AG04450 (cell line): Measurements from ENCODE around the gene NTM. TPM values are rescaled to one million over a fixed set of nuclear protein-coding genes. Genes with fewer than 3 reads are reported as not detected.

ENCODE experiments used
- CTCF ChIA-PET: fragments of 300-600, 350-600 bp; formaldehyde crosslinking; extraction: SDS; loops from one replicate; lab custom pipeline; 2022; ENCODE audit warnings: antibody characterized with exemption, inconsistent platforms; lab: Charles Lee
- POLR2A ChIA-PET: fragments of 350-600 bp; formaldehyde crosslinking; extraction: SDS; loops from one replicate; lab custom pipeline; 2021; ENCODE audit warnings: antibody characterized with exemption, inconsistent platforms; lab: Yijun Ruan, JAX
- DNase-seq: peaks from one replicate; pipeline ENCODE4 v3.0.0-alpha.2; 2011; ENCODE audit warnings: low read depth, low spot score
- H3K27ac ChIP-seq: one replicate; pipeline ENCODE4 v1.5.1; 2012; ENCODE audit warnings: low read depth, low read length, control low read depth
- H3K27me3 ChIP-seq: one replicate; pipeline ENCODE4 v1.6.0; 2012; ENCODE audit warnings: low read length; ENCODE audit not compliant: control insufficient read depth, insufficient read depth
- H3K4me3 ChIP-seq: 2 replicates; pipeline ENCODE4 v1.5.1; 2011; ENCODE audit warnings: mild to moderate bottlenecking, low read depth, low read length, control low read depth
- H3K9me3 ChIP-seq: 2 replicates; pipeline ENCODE4 v1.5.1; 2012; ENCODE audit warnings: low read length; ENCODE audit not compliant: control insufficient read depth, insufficient read depth
- CTCF ChIP-seq: IDR thresholded peaks from 2 replicates; pipeline ENCODE4 v1.5.1; 2011; ENCODE audit warnings: low read depth, low read length, control low read depth, inconsistent platforms
- polyA plus RNA-seq: library from polyadenylated mRNA; depleted of rRNA; stranded (reverse); fragments of >200 nt; gene quantifications from 2 replicates; pipeline ENCODE4 v1.2.3, GENCODE V29; 2011

NTM gene
- polyA plus RNA-seq, 1 experiment, result 26.9 TPM

GRCh38 chr11:131880316-131880715 is 509.9 kb downstream of the NTM start:
- Histone ChIP-seq H3K9me3 (no peaks in the 10 kb centered on the region), H3K27ac (no peak overlapping the region), H3K27me3 (no peaks in the 10 kb centered on the region), H3K4me3 (no peak overlapping the region)
- DNase-seq, result no peak
- ChIA-PET CTCF (interaction anchor here (1.1 kb wide), 1 partner anchor 12 kb away, joined by 3 read pairs; no protein-coding TSS in a partner anchor), POLR2A (no interaction called here)
- no peak for TF ChIP-seq CTCF

GRCh38 chr11:131880976-131881375 is 510.6 kb downstream of the NTM start:
- ChIA-PET POLR2A (no interaction called here), CTCF (interaction anchor here (0.9 kb wide), 1 partner anchor 13 kb away, joined by 4 read pairs; no protein-coding TSS in a partner anchor)
- Histone ChIP-seq H3K27me3 (no peaks in the 10 kb centered on the region), H3K27ac (no peak overlapping the region), H3K4me3 (no peak overlapping the region), H3K9me3 (no peaks in the 10 kb centered on the region)
- no peak for TF ChIP-seq CTCF
- no peak for DNase-seq

- ChIA-PET POLR2A (no interaction called here), CTCF (interaction anchor here (0.7 to 1.8 kb wide), 4 partner anchors 10 to 243 kb away, joined by 3 to 6 read pairs (median 4); no protein-coding TSS in a partner anchor)
- no peaks in the 10 kb centered on the region for H3K9me3 ChIP-seq
- H3K4me3 ChIP-seq, result no peak overlapping the region
- no peak overlapping the region for H3K27ac ChIP-seq
- DNase-seq, result no peak
- H3K27me3 ChIP-seq, result no peaks in the 10 kb centered on the region
- no peak for TF ChIP-seq CTCF
Measured at GRCh38 chr11:131883332-131883731, 512.9 kb downstream of the NTM start.

GRCh38 chr11:131884461-131885073 is 514.2 kb downstream of the NTM start:
- H3K4me3 ChIP-seq, result no peak overlapping the region
- no peak overlapping the region for H3K27ac ChIP-seq
- DNase-seq, result no peak
- H3K9me3 ChIP-seq, result no peaks in the 10 kb centered on the region
- ChIA-PET POLR2A (no interaction called here), CTCF (interaction anchor here (0.7 to 1.8 kb wide), 6 partner anchors 11 to 242 kb away, joined by 3 to 6 read pairs (median 3); no protein-coding TSS in a partner anchor)
- H3K27me3 ChIP-seq, result no peaks in the 10 kb centered on the region
- TF ChIP-seq CTCF, result no peak

GRCh38 chr11:131885431-131885830 is 515.0 kb downstream of the NTM start:
- Histone ChIP-seq H3K4me3 (no peak overlapping the region), H3K9me3 (no peaks in the 10 kb centered on the region), H3K27me3 (no peaks in the 10 kb centered on the region), H3K27ac (no peak overlapping the region)
- DNase-seq, result no peak
- ChIA-PET CTCF (interaction anchor here (1.5 kb wide), 1 partner anchor 16 kb away, joined by 3 read pairs; no protein-coding TSS in a partner anchor), POLR2A (no interaction called here)
- TF ChIP-seq CTCF, result no peak
